Fibroblast of lung (primary cell): Measurements from ENCODE around the gene ST6GALNAC5. TPM values are rescaled to one million over a fixed set of nuclear protein-coding genes. Genes with fewer than 3 reads are reported as not detected.

Experiments used
- DNase-seq, 2 donors: peaks; one replicate each; pipeline versions ENCODE4 v3.0.0 to v3.0.0-alpha.2; 2010; ENCODE audit warnings: low read depth in 2 of 2
- H2AFZ ChIP-seq: 2 replicates; pipeline ENCODE4 v1.5.1; 2012; ENCODE audit warnings: low read length, control low read depth, inconsistent platforms
- H3K27ac ChIP-seq: 2 replicates; pipeline ENCODE4 v1.5.1; 2011; ENCODE audit warnings: low read length, control low read depth; ENCODE audit not compliant: insufficient read depth
- H3K27me3 ChIP-seq: 2 replicates; pipeline ENCODE4 v1.5.1; 2011; ENCODE audit warnings: mild to moderate bottlenecking, low read length; ENCODE audit not compliant: control insufficient read depth, insufficient read depth
- H3K36me3 ChIP-seq: 2 replicates; pipeline ENCODE4 v1.5.1; 2011; ENCODE audit warnings: low read length; ENCODE audit not compliant: control insufficient read depth, insufficient read depth
- H3K4me1 ChIP-seq: 2 replicates; pipeline ENCODE4 v1.5.1; 2011; ENCODE audit warnings: low read length; ENCODE audit not compliant: control insufficient read depth, insufficient read depth; ENCODE audit errors: extremely low read depth
- H3K4me2 ChIP-seq: 2 replicates; pipeline ENCODE4 v1.5.1; 2011; ENCODE audit warnings: low read length, control low read depth; ENCODE audit not compliant: insufficient read depth; ENCODE audit errors: extremely low read depth
- H3K4me3 ChIP-seq, 4 experiments: fragments of 200-600 bp in 1 of 4; sonication (generic) in 1 of 4; replicated peaks in 1 of 4; 2 replicates each; pipeline ENCODE4 v1.5.1; 2011 to 2016; ENCODE audit warnings: low read length in 4 of 4, low read depth in 3 of 4, mild to moderate bottlenecking in 3 of 4, control low read depth in 2 of 4, inconsistent platforms in 1 of 4, mixed read lengths in 1 of 4; ENCODE audit not compliant: insufficient read depth in 1 of 4; ENCODE audit errors: control extremely low read depth in 1 of 4
- H3K79me2 ChIP-seq: 2 replicates; pipeline ENCODE4 v1.5.1; 2012; ENCODE audit warnings: mild to moderate bottlenecking, low read length, inconsistent platforms; ENCODE audit not compliant: control insufficient read depth, insufficient read depth
- H3K9ac ChIP-seq: 2 replicates; pipeline ENCODE4 v1.5.1; 2011; ENCODE audit warnings: mild to moderate bottlenecking, low read length, control low read depth; ENCODE audit not compliant: insufficient read depth
- H3K9me3 ChIP-seq: 2 replicates; pipeline ENCODE4 v1.5.1; 2012; ENCODE audit warnings: low read depth, low read length; ENCODE audit not compliant: control insufficient read depth, insufficient read depth
- H4K20me1 ChIP-seq: 2 replicates; pipeline ENCODE4 v1.5.1; 2011; ENCODE audit warnings: low read length; ENCODE audit not compliant: control insufficient read depth, insufficient read depth; ENCODE audit errors: extremely low read depth
- EZH2 ChIP-seq: IDR thresholded peaks from 2 replicates; pipeline ENCODE4 v1.5.1; 2012; ENCODE audit warnings: low read length, control low read depth, mild to moderate bottlenecking; ENCODE audit errors: missing control alignments
- polyA plus RNA-seq, 2 donors: library from polyadenylated mRNA; depleted of rRNA in 1 of 2; stranded (reverse) in 1 of 2; unstranded in 1 of 2; fragments of >200 nt; gene quantifications; 2 replicates each; pipeline ENCODE4 v1.2.1, GENCODE V29; 2011 to 2012; ENCODE audit warnings: missing spikeins in 1 of 2
- total RNA-seq: library from RNA; depleted of rRNA; stranded (reverse); fragments of >200 nt; gene quantifications from 2 replicates; pipeline ENCODE4 v1.2.1, GENCODE V29; 2014
- TF ChIP-seq, protein P1 (sequence below), 2 donors: IDR thresholded peaks in 1 of 2; conservative IDR thresholded peaks in 1 of 2; 1 replicate in 1 of 2; 2 replicates in 1 of 2; pipeline ENCODE4 v1.5.1; 2011 to 2012; ENCODE audit warnings: low read length in 2 of 2, control low read depth in 1 of 2, inconsistent platforms in 1 of 2, low read depth in 1 of 2, mild to moderate bottlenecking in 1 of 2

Gene ST6GALNAC5
- total and polyA plus RNA-seq, 2 donors (not counting 1 experiment from before 2014, with no cell fraction given), result 0.37 to 0.83 TPM

DNA sequence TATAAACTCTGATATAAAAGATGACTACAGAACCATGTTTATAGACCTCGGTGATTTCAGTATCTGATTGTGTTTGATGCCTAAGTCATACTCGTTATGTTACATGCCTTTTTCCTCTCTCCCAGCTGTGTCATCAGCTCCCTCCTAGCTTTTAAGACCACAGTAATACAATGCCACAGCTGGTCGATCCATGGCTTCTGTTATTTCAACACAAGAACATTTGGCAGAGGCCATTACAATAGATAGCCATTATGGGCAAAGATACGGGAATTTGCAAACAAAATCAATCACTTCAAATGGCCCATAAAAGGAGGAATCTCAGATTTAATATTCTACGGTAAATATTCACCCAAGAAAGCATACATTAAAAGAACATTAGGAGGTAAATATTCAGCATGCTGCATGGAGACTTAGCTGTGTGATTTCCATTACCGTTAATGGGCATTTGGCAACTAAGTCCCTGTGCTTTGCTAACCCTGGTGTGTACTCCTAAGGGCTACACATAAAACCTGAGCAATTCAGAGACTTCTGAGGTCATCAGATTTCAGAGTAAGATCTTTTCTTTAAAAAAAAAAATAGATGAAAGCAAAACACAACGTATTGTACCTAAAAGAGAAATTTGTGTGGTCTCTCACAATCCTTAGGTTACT is 198.5 kb downstream of the ST6GALNAC5 start:
- no peak overlapping the region for H3K4me2 ChIP-seq
- no peaks in the 10 kb centered on the region for H3K36me3 ChIP-seq
- no peak for DNase-seq
- H3K27me3 ChIP-seq, result no peaks in the 10 kb centered on the region
- H3K9ac ChIP-seq, result no peak overlapping the region
- H3K4me1 ChIP-seq, result no peaks in the 10 kb centered on the region
- no peak for TF ChIP-seq EZH2
- TF ChIP-seq, protein P1, sequence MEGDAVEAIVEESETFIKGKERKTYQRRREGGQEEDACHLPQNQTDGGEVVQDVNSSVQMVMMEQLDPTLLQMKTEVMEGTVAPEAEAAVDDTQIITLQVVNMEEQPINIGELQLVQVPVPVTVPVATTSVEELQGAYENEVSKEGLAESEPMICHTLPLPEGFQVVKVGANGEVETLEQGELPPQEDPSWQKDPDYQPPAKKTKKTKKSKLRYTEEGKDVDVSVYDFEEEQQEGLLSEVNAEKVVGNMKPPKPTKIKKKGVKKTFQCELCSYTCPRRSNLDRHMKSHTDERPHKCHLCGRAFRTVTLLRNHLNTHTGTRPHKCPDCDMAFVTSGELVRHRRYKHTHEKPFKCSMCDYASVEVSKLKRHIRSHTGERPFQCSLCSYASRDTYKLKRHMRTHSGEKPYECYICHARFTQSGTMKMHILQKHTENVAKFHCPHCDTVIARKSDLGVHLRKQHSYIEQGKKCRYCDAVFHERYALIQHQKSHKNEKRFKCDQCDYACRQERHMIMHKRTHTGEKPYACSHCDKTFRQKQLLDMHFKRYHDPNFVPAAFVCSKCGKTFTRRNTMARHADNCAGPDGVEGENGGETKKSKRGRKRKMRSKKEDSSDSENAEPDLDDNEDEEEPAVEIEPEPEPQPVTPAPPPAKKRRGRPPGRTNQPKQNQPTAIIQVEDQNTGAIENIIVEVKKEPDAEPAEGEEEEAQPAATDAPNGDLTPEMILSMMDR (conservative IDR thresholded peaks at IDR 0.05 in 1 of 2, IDR thresholded peaks at IDR 0.05 in 1 of 2; ENCODE audit: low read depth in 1 of 2, low read length in 2 of 2), result no peak
- H3K27ac ChIP-seq, result no peak overlapping the region
- H3K9me3 ChIP-seq, result no peaks in the 10 kb centered on the region
- no peaks in the 10 kb centered on the region for H4K20me1 ChIP-seq
- H3K4me3 ChIP-seq, result no peak overlapping the region
- H2AFZ ChIP-seq, result no peak overlapping the region
- no peaks in the 10 kb centered on the region for H3K79me2 ChIP-seq

DNA sequence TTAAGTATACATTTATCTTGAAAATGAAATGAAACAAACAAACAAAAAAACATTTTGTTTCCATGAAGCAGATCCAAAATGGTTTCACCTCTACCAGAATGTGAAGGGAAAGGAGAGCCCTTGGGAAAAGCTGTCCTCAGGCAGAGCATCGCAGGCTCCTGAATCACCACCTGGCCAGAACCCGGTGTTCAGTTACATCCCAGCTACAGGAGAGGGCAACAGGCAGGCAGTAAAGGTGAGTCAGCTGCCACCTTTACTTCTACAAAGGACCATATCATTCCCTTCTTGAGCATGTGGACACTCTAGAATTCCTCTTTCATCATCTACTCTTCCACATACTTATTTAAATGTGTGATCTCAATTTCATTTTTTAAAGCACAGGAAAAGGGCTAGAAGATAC is 200.7 kb downstream of the ST6GALNAC5 start:
- no peak overlapping the region for H3K4me3 ChIP-seq
- no peak for TF ChIP-seq EZH2
- TF ChIP-seq, protein P1 (conservative IDR thresholded peaks at IDR 0.05 in 1 of 2, IDR thresholded peaks at IDR 0.05 in 1 of 2; ENCODE audit: low read depth in 1 of 2, low read length in 2 of 2), result no peak

DNA sequence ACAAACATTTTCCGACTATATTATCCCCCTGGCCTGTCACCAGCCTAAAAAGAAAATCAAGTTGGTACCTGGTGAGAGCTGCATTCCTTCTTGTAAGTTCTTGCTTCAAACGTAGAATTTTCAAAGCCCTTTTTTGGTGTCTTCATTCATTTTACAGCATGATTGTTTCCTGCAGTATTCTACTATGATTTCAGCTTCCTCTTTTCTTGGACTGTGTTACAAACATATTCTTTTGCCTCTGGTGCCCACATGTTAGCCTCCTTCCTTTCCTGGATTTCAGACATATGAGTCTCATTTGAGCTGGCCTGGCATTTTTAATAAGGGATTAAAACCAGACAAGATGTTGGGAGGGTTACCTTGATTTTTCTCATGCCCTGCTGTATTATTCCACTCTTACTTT is 209.5 kb downstream of the ST6GALNAC5 start:
- no peak overlapping the region for H3K4me2 ChIP-seq
- no peaks in the 10 kb centered on the region for H3K27me3 ChIP-seq
- no peak for DNase-seq
- H3K79me2 ChIP-seq, result no peaks in the 10 kb centered on the region
- no peak for TF ChIP-seq EZH2
- TF ChIP-seq, protein P1 (conservative IDR thresholded peaks at IDR 0.05 in 1 of 2, IDR thresholded peaks at IDR 0.05 in 1 of 2; ENCODE audit: low read depth in 1 of 2, low read length in 2 of 2), result no peak
- H3K27ac ChIP-seq, result no peak overlapping the region
- no peaks in the 10 kb centered on the region for H3K36me3 ChIP-seq
- no peaks in the 10 kb centered on the region for H3K4me1 ChIP-seq
- no peak overlapping the region for H3K9ac ChIP-seq
- no peak overlapping the region for H2AFZ ChIP-seq
- no peaks in the 10 kb centered on the region for H3K9me3 ChIP-seq
- H4K20me1 ChIP-seq, result no peaks in the 10 kb centered on the region
- H3K4me3 ChIP-seq, result no peak overlapping the region

More for the DNA sequence above, 200.7 kb downstream of the ST6GALNAC5 start:
- H3K36me3 ChIP-seq, result no peaks in the 10 kb centered on the region
- no peaks in the 10 kb centered on the region for H4K20me1 ChIP-seq
- H3K9me3 ChIP-seq, result no peaks in the 10 kb centered on the region
- H3K27me3 ChIP-seq, result no peaks in the 10 kb centered on the region
- no peak overlapping the region for H2AFZ ChIP-seq
- no peak overlapping the region for H3K9ac ChIP-seq
- no peak overlapping the region for H3K27ac ChIP-seq
- H3K4me1 ChIP-seq, result no peaks in the 10 kb centered on the region
- H3K4me2 ChIP-seq, result no peak overlapping the region
- no peaks in the 10 kb centered on the region for H3K79me2 ChIP-seq
- no peak for DNase-seq
